GM11168 (cell line): Measurements from ENCODE around the gene PISD.

ENCODE experiments used
- in situ Hi-C: fragments of 300-500 bp; cut with MboI; formaldehyde crosslinking; loops from one replicate; pipeline ENCODE4 v1.12.0; 2022; ENCODE audit warnings: low sequenced_read_pairs; ENCODE audit not compliant: unreplicated experiment

The PISD gene

DNA sequence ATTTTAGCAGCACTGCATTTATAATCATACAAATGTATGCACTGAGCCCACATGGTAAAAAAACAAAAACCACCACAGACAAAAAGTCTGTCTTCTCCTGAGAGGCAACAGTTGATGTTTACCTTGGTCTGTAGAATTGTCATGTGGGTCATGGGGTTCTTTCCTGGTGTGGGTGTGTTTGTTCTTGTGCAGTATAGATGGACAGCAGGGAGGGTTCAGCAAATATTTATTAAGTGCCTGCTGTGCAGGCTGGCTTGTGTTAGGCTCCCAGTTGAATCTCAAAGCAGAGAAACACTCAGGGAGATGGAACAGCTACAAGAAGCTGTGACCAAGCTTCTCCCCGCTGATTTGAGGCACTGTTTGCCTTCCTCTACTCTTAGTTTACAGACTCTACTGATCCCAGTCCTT is 82.2 kb downstream of the PISD start:
- in situ Hi-C loops, result no loop called here

DNA sequence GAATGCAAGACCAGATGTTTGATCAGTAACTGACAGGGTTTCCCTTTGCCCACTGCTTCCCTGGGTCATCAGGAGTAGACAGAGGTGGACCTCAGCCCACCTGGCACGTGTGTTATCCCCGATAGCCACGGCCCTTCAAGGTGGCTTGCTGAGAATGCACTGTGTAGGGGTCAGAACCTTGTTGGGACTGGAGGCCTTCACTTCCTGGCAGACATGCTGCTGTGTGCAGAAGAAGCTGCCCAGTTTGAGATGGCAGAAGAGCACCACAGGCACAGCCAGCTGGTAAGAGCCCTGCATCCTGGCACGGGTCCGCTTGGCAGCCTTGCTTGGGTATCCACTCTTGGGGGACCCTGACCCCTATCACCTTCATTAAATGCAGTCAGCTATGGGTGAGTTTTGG is 83.8 kb downstream of the PISD start:
- in situ Hi-C loops, result no loop called here

DNA sequence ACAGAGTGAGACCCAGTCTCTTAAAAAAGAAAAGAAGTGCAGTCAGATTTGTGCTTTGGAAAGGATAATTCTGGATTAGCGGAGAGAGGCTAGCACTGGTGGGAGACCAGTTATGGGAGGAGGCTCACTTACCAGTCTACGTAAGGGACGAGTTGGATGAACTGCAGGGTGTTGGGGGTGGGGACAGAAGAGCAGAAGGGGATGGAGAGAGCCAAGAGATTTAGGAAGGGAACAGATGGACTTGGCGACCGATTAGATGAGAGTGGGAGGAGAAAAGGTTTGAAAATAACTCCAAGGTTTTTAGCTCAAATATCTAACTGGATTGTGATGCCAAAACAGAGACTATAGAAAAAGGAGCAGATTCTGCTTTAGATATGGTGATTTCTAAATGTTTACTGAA is 84.3 kb downstream of the PISD start:
- in situ Hi-C loops, result no loop called here

DNA sequence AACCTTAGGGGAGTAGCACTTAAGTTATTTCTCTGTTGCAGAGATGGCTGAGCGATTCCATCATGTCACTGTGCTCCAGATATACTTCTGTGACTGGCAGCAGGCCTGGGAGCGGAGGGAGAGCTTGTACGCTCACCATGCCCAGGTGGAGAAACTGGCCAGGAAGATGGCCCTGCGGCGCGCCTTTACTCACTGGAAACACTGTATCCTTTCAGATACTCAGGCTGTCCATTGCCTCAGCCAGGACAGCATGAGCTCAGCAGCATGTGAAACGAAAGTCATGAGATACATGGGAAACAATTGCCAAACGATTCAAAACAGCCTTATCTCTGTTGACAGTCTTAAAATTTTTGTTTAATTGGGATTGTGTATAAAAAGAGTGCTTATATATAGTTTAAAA is 86.8 kb downstream of the PISD start:
- in situ Hi-C loops, result no loop called here

DNA sequence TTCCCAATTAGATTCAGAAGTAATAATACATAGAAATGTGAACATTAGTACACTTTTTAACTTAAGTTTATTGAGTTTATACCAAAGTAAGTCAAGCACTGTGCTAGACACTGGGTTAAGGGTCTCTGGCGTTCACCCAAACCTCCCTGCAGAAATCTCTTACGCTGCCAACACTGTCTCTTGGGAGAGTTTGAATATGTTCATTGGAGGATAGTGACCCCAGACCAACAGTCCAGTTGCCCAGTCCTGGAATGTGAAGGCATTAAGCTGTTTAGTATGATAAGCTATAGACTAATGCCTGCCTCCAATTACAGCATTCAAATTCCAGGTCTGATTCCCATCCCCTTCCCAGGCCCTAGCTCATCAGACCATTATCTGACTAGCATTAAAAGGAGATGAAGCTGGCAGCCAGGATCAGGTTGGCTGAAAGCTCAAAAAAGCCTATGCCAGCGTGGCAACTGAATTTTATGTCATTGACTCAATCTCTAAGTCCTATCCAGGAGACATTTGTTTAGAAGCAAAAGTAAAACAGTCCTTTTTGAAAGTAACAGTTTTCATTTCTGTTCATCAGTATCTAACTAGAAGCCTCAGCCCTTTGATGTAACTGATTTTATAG is 87.9 kb downstream of the PISD start:
- in situ Hi-C loops, result no loop called here

DNA sequence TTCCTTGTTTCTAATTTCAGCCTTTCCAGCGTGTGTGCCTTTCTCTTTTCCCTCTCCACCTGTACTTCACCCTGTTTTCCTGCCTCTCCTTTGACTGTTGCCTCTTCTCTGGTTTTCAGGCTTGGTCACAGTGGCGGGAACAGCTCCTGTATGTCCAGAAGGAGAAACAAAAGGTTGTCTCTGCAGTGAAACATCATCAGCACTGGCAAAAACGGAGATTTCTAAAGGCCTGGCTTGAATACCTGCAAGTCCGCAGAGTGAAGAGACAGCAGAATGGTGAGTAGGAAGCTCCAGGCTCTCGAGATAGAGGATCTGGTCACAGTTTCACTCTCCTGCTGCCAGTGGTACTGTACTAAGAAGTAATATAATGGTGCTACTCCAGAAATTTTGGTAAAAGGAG is 89.1 kb downstream of the PISD start:
- in situ Hi-C loops, result no loop called here

DNA sequence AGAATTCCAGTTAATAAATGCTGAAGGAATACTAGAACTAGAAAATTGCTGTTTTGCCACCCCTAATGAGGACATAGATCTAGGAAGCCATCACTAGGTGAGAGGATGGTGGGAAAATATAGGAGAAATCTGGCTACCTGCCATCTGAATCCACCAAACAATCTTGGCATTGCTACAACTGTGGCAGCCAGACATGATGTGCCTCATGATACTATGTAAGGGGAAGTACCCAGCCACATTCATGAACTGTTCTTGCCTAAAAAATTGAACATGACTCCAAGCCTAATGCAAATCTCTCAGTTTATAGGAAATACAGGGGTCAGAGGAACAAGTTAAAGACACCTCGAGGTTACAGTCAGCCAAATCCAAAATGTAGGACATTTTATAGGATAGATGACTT is 92.9 kb downstream of the PISD start:
- in situ Hi-C loops, result no loop called here
